ENCODE data around the gene FZD8.

DNA sequence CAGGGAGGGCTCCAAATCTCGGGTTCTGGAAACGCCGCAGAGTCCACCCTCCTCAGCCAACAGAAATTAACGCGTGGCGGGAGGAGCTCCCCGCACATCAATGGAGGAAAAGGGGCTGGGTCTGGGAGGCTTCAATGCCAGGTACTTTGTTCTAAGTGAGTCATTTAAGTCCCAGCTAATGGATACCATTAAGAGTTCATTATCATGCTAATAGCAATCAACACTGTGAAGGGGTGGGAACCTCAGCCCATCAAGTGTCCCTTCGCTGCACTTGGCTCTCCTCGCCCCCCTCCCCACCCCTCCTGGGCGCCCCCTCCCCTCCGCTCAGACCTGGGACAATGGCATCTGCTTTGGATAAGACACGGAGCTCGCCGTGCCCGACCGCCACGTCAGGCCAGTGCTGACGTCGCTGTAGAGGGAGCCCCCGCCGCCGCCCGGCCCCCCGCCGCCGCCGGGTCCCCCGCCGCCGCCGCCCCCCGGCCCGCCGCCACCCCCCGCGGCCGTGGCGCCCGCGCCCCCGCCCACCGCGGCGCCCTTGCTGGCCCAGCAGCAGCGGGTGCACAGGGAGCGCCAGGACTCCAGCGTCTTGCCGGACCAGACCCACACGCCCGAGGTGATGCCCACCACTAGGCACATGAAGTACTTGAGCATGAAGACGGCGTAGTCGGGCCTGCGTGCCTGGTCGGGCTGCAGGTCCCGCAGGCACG lies 2.9 kb downstream of the FZD8 start:
- TF ChIP-seq, protein P1, sequence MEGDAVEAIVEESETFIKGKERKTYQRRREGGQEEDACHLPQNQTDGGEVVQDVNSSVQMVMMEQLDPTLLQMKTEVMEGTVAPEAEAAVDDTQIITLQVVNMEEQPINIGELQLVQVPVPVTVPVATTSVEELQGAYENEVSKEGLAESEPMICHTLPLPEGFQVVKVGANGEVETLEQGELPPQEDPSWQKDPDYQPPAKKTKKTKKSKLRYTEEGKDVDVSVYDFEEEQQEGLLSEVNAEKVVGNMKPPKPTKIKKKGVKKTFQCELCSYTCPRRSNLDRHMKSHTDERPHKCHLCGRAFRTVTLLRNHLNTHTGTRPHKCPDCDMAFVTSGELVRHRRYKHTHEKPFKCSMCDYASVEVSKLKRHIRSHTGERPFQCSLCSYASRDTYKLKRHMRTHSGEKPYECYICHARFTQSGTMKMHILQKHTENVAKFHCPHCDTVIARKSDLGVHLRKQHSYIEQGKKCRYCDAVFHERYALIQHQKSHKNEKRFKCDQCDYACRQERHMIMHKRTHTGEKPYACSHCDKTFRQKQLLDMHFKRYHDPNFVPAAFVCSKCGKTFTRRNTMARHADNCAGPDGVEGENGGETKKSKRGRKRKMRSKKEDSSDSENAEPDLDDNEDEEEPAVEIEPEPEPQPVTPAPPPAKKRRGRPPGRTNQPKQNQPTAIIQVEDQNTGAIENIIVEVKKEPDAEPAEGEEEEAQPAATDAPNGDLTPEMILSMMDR (IDR thresholded peaks at IDR 0.05): no peak
- TF ChIP-seq POLR2A (IDR thresholded peaks at IDR 0.05) (no peak), POLR2AphosphoS5 (IDR thresholded peaks at IDR 0.05) (no peak), EP300 (IDR thresholded peaks at IDR 0.05) (no peak)

Data from suprapubic skin (tissue), 4 donors.